ENCODE data around the gene GALNT13.

GRCh38 chr2:154203206-154203605, 331.5 kb downstream of the GALNT13 start:
- TF ChIP-seq CTCF (conservative IDR thresholded peaks at IDR 0.05; ENCODE audit: low read length) = no peak
- TF ChIP-seq EZH2phosphoT487 (IDR thresholded peaks at IDR 0.05; ENCODE audit: borderline replicate concordance) = no peak
